ENCODE data around the gene TSHR. TPM values are rescaled to one million over a fixed set of nuclear protein-coding genes. Genes with fewer than 3 reads are reported as not detected.
"Not testable (repeated sequence)": the region's sequence is repeated elsewhere in the genome, so short reads cannot be mapped to it uniquely, and the experiment has no call there.

TSHR gene
- total RNA-seq (under 1 TPM in 2 of 7 donors, not detected in 5; 0.23 to 0.41 TPM), polyA plus RNA-seq (under 1 TPM in 1 of 2 donors, not detected in 1; 0.15 TPM)
- long read RNA-seq, donor 1 = 0 reads
- long read RNA-seq, donor 2 = 0 reads
- long read RNA-seq, donor 3 = 0 reads

DNA sequence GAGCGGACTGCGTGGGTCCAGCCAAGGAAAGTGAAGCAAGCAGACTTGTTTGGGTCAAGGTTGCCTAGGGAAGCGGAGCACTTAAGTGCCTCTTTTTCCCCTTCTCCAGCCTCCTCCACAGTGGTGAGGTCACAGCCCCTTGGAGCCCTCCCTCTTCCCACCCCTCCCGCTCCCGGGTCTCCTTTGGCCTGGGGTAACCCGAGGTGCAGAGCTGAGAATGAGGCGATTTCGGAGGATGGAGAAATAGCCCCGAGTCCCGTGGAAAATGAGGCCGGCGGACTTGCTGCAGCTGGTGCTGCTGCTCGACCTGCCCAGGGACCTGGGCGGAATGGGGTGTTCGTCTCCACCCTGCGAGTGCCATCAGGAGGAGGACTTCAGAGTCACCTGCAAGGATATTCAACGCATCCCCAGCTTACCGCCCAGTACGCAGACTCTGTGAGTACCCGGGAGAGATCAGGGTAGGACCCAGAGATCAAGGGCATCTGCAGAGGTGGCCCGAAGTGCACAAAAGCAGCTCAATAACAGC lies at the start of gene TSHR:
Gene TSHR (plus strand): TSS at position 206 of the 526 bp plus-strand sequence. CDS start 60 bp downstream, at position 266.
- intact Hi-C loops (cut with DNase I) = loop anchor here in 1 of 4 donors (10.0 kb wide), 2 partner anchors 209 to 509 kb away; no protein-coding TSS in a partner anchor
- TF ChIP-seq, protein P1, sequence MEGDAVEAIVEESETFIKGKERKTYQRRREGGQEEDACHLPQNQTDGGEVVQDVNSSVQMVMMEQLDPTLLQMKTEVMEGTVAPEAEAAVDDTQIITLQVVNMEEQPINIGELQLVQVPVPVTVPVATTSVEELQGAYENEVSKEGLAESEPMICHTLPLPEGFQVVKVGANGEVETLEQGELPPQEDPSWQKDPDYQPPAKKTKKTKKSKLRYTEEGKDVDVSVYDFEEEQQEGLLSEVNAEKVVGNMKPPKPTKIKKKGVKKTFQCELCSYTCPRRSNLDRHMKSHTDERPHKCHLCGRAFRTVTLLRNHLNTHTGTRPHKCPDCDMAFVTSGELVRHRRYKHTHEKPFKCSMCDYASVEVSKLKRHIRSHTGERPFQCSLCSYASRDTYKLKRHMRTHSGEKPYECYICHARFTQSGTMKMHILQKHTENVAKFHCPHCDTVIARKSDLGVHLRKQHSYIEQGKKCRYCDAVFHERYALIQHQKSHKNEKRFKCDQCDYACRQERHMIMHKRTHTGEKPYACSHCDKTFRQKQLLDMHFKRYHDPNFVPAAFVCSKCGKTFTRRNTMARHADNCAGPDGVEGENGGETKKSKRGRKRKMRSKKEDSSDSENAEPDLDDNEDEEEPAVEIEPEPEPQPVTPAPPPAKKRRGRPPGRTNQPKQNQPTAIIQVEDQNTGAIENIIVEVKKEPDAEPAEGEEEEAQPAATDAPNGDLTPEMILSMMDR (IDR thresholded peaks at IDR 0.05) = no peak
- TF ChIP-seq EP300 (IDR thresholded peaks at IDR 0.05) (no peak), POLR2A (IDR thresholded peaks at IDR 0.05) (no peak)
- Histone ChIP-seq H3K9me3 (no peaks in the 10 kb centered on the region), H3K36me3 (no peaks in the 10 kb centered on the region), H3K27me3 (no peaks in the 10 kb centered on the region), H3K4me3 (peak within 1 kb of the TSS; percentile 38), H3K27ac (no peak within 1 kb of the TSS), H3K4me1 (ENCODE audit: insufficient read depth) (no peaks in the 10 kb centered on the region)
- DNase-seq = peak in 2 of 5 donors; percentile 10 to 12
- WGBS, 3 donors = 13 to 25% (median 17%) methylated on average over 21 of the region's 21 CpGs

DNA sequence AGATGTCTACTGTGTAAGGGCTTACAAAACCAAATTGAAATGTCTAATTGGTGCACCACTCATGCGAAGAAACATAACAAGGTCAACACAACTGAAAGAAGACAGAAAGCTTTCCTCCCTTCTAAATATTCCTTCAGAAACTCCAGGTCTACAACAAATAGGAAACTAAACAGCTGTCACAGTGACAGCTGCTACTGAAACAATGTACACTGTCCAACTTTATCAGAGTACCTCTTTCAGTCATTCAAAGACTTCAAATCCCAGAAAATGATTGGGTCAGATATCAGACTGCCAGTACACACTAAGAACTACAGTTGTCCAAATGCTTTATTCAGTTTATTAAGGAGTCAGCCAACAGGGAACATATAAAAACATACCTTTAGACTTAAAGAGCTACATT lies 49.1 kb upstream of the TSHR start:
- no peak for DNase-seq
- no peak for TF ChIP-seq EP300 (IDR thresholded peaks at IDR 0.05)
- TF ChIP-seq POLR2A (IDR thresholded peaks at IDR 0.05) = no peak
- TF ChIP-seq, protein P1 (IDR thresholded peaks at IDR 0.05) = no peak
- Histone ChIP-seq H3K4me3 (no peak overlapping the region), H3K4me1 (ENCODE audit: insufficient read depth) (no peaks in the 10 kb centered on the region), H3K27ac (no peak overlapping the region), H3K9me3 (no peaks in the 10 kb centered on the region), H3K36me3 (no peaks in the 10 kb centered on the region), H3K27me3 (no peaks in the 10 kb centered on the region)
- 27 to 52% (median 47%) methylated on average over 1 of the region's 1 CpG for WGBS, 3 donors
- intact Hi-C loops (cut with DNase I) = no loop called here

DNA sequence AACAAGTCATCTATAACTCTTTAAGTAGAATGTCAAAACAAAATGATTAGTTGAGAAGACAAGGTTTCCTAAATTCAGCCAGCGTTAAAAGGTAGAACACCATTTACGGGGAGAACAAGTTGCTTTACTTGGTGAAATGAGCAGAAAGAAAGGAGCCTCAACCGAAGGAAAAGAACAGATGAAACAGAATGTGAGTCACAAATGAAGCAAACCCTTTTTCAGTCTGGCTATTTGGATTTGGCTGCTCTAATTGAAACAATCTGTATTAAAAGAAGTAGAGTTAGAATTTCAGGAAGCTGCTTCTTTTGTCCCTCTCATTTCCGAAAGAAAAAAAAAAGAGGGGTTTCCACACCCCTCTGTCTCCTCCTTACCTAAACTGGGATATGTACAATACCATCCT lies 48.5 kb upstream of the TSHR start:
- 96 to 98% (median 97%) methylated on average over 4 of the region's 4 CpGs for WGBS, 3 donors
- Histone ChIP-seq H3K36me3 (no peaks in the 10 kb centered on the region), H3K9me3 (no peaks in the 10 kb centered on the region), H3K27me3 (no peaks in the 10 kb centered on the region), H3K4me3 (no peak overlapping the region), H3K27ac (no peak overlapping the region), H3K4me1 (ENCODE audit: insufficient read depth) (no peaks in the 10 kb centered on the region)
- DNase-seq = no peak
- no peak for TF ChIP-seq EP300 (IDR thresholded peaks at IDR 0.05)
- TF ChIP-seq POLR2A (IDR thresholded peaks at IDR 0.05) = no peak
- TF ChIP-seq, protein P1 (IDR thresholded peaks at IDR 0.05) = no peak
- intact Hi-C loops (cut with DNase I) = no loop called here

DNA sequence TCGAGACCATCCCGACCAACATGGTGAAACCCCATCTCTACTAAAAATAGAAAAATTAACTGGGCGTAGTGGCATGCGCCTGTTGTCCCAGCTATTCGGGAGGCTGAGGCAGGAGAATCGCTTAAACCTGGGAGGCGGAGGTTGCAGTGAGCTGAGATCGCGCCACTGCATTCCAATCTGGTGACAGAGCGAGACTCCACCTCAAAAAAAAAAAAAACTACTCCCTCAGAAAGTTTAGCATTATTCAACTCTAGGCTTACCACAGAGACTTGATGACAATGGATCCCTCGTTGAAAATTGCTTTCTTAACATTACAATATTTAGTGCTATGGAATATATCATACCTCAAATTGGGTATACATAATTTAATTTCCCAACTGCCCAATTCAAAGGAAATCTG lies 43.4 kb upstream of the TSHR start:
- H3K4me3 ChIP-seq; H3K27me3 ChIP-seq; intact Hi-C loops (cut with DNase I); H3K4me1 ChIP-seq (ENCODE audit: insufficient read depth); DNase-seq; H3K27ac ChIP-seq; H3K36me3 ChIP-seq; H3K9me3 ChIP-seq: not testable (repeated sequence)
- 95 to 96% (median 96%) methylated on average over 11 of the region's 11 CpGs for WGBS, 3 donors

DNA sequence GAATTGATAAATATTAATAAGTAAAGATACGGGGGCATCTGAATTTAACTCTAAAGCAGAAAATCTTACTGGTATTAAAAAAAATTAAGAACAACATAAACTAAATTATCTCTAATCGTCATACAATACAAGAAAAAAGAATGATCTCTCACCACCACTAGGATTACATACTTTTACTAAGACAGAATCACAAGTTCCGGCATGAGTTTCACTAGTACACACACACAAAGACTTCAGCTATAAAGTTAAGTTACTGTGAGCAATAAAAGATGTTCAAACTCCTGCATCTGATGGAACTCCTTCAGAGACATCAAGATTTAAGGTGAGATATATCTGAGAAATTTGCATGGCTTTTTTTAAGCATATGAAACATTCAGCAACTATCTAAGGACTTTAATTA lies 35.8 kb upstream of the TSHR start:
- WGBS, 3 donors = 81 to 90% (median 87%) methylated on average over 3 of the region's 3 CpGs
- TF ChIP-seq POLR2A (IDR thresholded peaks at IDR 0.05) = no peak
- TF ChIP-seq, protein P1 (IDR thresholded peaks at IDR 0.05) = no peak
- TF ChIP-seq EP300 (IDR thresholded peaks at IDR 0.05) = no peak

More for the DNA sequence above, 35.8 kb upstream of the TSHR start:
- Histone ChIP-seq H3K27me3 (no peaks in the 10 kb centered on the region), H3K27ac (no peak overlapping the region), H3K4me1 (ENCODE audit: insufficient read depth) (no peaks in the 10 kb centered on the region), H3K9me3 (no peaks in the 10 kb centered on the region), H3K36me3 (no peaks in the 10 kb centered on the region), H3K4me3 (no peak overlapping the region)
- intact Hi-C loops (cut with DNase I) = no loop called here
- DNase-seq = no peak
